C4-2B (cell line): ENCODE results near the gene RPP38.
A peak's percentile ranks its signal among the peaks of the same experiment; 100 is the strongest.

Source experiments
- H3K27ac ChIP-seq: fragments of 450-650 bp; 2 replicates; pipeline ENCODE4 v1.5.1; 2017
- CTCF ChIP-seq: fragments of 450-650 bp; conservative IDR thresholded peaks from 2 replicates; pipeline ENCODE4 v1.5.1; 2017; ENCODE audit warnings: mild to moderate bottlenecking
- ZFX ChIP-seq: fragments of 450-650 bp; IDR thresholded peaks from 2 replicates; pipeline ENCODE4 v1.6.1; 2017

RPP38 gene

GRCh38 chr10:15112657-15113056 is 15.5 kb downstream of the RPP38 start:
- no peak overlapping the region for H3K27ac ChIP-seq
- TF ChIP-seq CTCF, result no peak
- no peak for TF ChIP-seq ZFX

- H3K27ac ChIP-seq, result no peak overlapping the region
- TF ChIP-seq CTCF, result no peak
- TF ChIP-seq ZFX, result no peak
These were observed 16.6 kb downstream of the RPP38 start for GRCh38 chr10:15113766-15114165.

GRCh38 chr10:15116225-15116624 is 19.1 kb downstream of the RPP38 start:
- no peak for TF ChIP-seq ZFX

GRCh38 chr10:15118615-15119014 is 21.5 kb downstream of the RPP38 start:
- H3K27ac ChIP-seq, result no peak overlapping the region
- TF ChIP-seq CTCF (no peak), ZFX (no peak)

More at GRCh38 chr10:15116225-15116624, 19.1 kb downstream of the RPP38 start:
- H3K27ac ChIP-seq, result no peak overlapping the region

GRCh38 chr10:15120523-15120922 is 23.4 kb downstream of the RPP38 start:
- no peak overlapping the region for H3K27ac ChIP-seq
- no peak for TF ChIP-seq CTCF
- TF ChIP-seq ZFX, result no peak

GRCh38 chr10:15121707-15122106 is 24.6 kb downstream of the RPP38 start:
- TF ChIP-seq CTCF (no peak), ZFX (no peak)
- no peak overlapping the region for H3K27ac ChIP-seq

GRCh38 chr10:15122477-15123030 is 25.4 kb downstream of the RPP38 start:
- no peak for TF ChIP-seq CTCF
- TF ChIP-seq ZFX, result no peak

GRCh38 chr10:15123749-15124184 is 26.6 kb downstream of the RPP38 start:
- TF ChIP-seq CTCF (no peak), ZFX (no peak)
- peak overlapping the region; percentile 79 for H3K27ac ChIP-seq

More at GRCh38 chr10:15122477-15123030, 25.4 kb downstream of the RPP38 start:
- H3K27ac ChIP-seq, result peak overlapping the region; percentile 19; the same call in 1 of the 2 replicates
